Heart left ventricle (tissue), 16 donors: Measurements from ENCODE around the gene CXADR. TPM values are rescaled to one million over a fixed set of nuclear protein-coding genes. Genes with fewer than 3 reads are reported as not detected.
"Not testable (repeated sequence)": the region's sequence is repeated elsewhere in the genome, so short reads cannot be mapped to it uniquely, and the experiment has no call there.

Source experiments
- ATAC-seq, 4 donors: fragments of 200-7000 bp; cut with Tn5 transposase; one replicate each; pipeline ENCODE4 v1.9.1; 2020 to 2022; ENCODE audit warnings: moderate library complexity in 4 of 4, mild to moderate bottlenecking in 3 of 4, moderate number of reproducible peaks in 1 of 4
- DNase-seq, 5 donors: peaks; one replicate each; pipeline ENCODE4 v3.0.0-alpha.2; 2020
- H3K27ac ChIP-seq, 12 donors: fragments of 200-600 bp; sonication (generic) in 4 of 12; one replicate each; pipeline versions ENCODE4 v1.5.0 to v1.8.0; 2016 to 2022; ENCODE audit warnings: mild to moderate bottlenecking in 2 of 12
- H3K27me3 ChIP-seq, 9 donors: fragments of 200-600 bp; sonication (generic) in 2 of 9; one replicate each; pipeline versions ENCODE4 v1.5.1 to v1.8.0; 2016 to 2022; ENCODE audit warnings: mild to moderate bottlenecking in 3 of 9
- H3K36me3 ChIP-seq, 9 donors: fragments of 200-600 bp; sonication (generic) in 2 of 9; one replicate each; pipeline versions ENCODE4 v1.5.0 to v1.8.0; 2018 to 2022; ENCODE audit warnings: mild to moderate bottlenecking in 2 of 9
- H3K4me1 ChIP-seq, 12 donors: fragments of 200-600 bp; sonication (generic) in 4 of 12; one replicate each; pipeline versions ENCODE4 v1.5.0 to v1.8.0; 2016 to 2022; ENCODE audit warnings: mild to moderate bottlenecking in 3 of 12
- H3K4me3 ChIP-seq, 12 donors: fragments of 200-600 bp; sonication (generic) in 4 of 12; one replicate each; pipeline versions ENCODE4 v1.5.0 to v1.8.0; 2017 to 2022; ENCODE audit warnings: mild to moderate bottlenecking in 9 of 12, moderate library complexity in 4 of 12
- H3K9me3 ChIP-seq, 12 donors: fragments of 200-600 bp; sonication (generic) in 4 of 12; one replicate each; pipeline versions ENCODE4 v1.5.0 to v1.8.0; 2016 to 2022; ENCODE audit warnings: mild to moderate bottlenecking in 1 of 12
- CTCF ChIP-seq, 12 donors: fragments of 200-600 bp; sonication (generic) in 4 of 12; IDR thresholded peaks; one replicate each; pipeline versions ENCODE4 v1.5.0 to v1.8.0; 2018 to 2022; ENCODE audit warnings: antibody characterized with exemption in 12 of 12, mild to moderate bottlenecking in 5 of 12
- POLR2A ChIP-seq, 2 donors: fragments of 450-650 bp; IDR thresholded peaks; one replicate each; pipeline ENCODE4 v1.6.1; 2017; ENCODE audit warnings: antibody characterized with exemption in 2 of 2, mild to moderate bottlenecking in 2 of 2, moderate library complexity in 2 of 2
- WGBS, 4 donors: extraction: QIAGEN DNeasy Blood & Tissue Kit in 2 of 4; methylation state at CpG; one replicate each; pipeline versions ENCODE4 v1.1.5 to v1.1.7; 2013 to 2018; 5-methylcytosine and 5-hydroxymethylcytosine counted together
- intact Hi-C, 10 donors: fragments of 100-400 bp; cut with DNase I; formaldehyde crosslinking; loops; one replicate each; pipeline versions ENCODE4 v1.11.1 to v1.14.2; 2022
- polyA plus RNA-seq, 2 donors: library from polyadenylated mRNA; stranded (reverse); fragments of 200-250 nt; gene quantifications; one replicate each; pipeline ENCODE4 v1.2.3, GENCODE V29; 2013
- total RNA-seq, 9 donors: library from RNA; depleted of rRNA in 2 of 9; stranded (reverse); fragments of >200 nt in 2 of 9; fragmentation: NEBNext Ultra II Directional in 3 of 9; extraction: Animal tissue kit (Norgen Biotek cat#: 25700) in 3 of 9; gene quantifications; one replicate each; pipeline versions ENCODE4 v1.1.0 to v1.2.4, GENCODE V29; 2016 to 2023
- donor health status: ischemic (EF 13 %, LVEDD 7.1; RV severe dilation, severe dysfunction).
- donor health status: healthy with polysubstance abuse.
- donor health status: DM: no; HTN: yes; CAD: no.
- donor health status: DM: no; HTN: no; CAD: no.
- donor health status: ischemic (EF 25% LVEDD 6.9; RV normal size, moderate dysfunction).
- donor health status: ischemic (EF 25% LVEDD 5.7; RV mildly dilated, moderate dysfunction).
- donor health status: healthy.
- donor health status: DM: yes; HTN: yes; CAD: no.
- donor health status: ischemic (EF 35%, LVEDD 5.7; RV mildly dilated, moderate dysfunction).
- donor health status: nonischemic (EF 11% LVEDD 7.7; RV severe dilation, severe dysfunction).
- donor health status: DM: yes; HTN: yes; CAD: no.
- donor health status: PGD.
- donor health status: ischemic (EF 29% LVEDD 5.4; RV normal size, mild dysfunction).
- donor health status: nonischemic (EF 23%, LVEDD 6.1; RV moderate dilation, normal function).

The CXADR gene
- total and polyA plus RNA-seq, 11 donors: 7.5 to 45.1 (median 29.3) TPM

GRCh38 chr21:17519965-17520609 is 7.2 kb downstream of the CXADR start:
- WGBS, 4 donors: 74 to 79% (median 78%) methylated on average over 8 of the region's 8 CpGs
- no peak for DNase-seq
- H3K4me1 ChIP-seq: peaks cover 0 to 25% (median 3%) of the 10 kb centered on the region in 12 donors

GRCh38 chr21:17523007-17523451 is 10.2 kb downstream of the CXADR start:
- no peak overlapping the region for H3K4me3 ChIP-seq
- peaks cover 0 to 30% (median 7%) of the 10 kb centered on the region in 12 donors for H3K4me1 ChIP-seq
- no peak for TF ChIP-seq CTCF (IDR thresholded peaks at IDR 0.05)
- no peak for TF ChIP-seq POLR2A (IDR thresholded peaks at IDR 0.05)
- DNase-seq (no peak), ATAC-seq (no peak)
- H3K36me3 ChIP-seq: no peaks in the 10 kb centered on the region
- no peaks in the 10 kb centered on the region for H3K27me3 ChIP-seq
- intact Hi-C loops: no loop called here
- no peaks in the 10 kb centered on the region for H3K9me3 ChIP-seq
- no peak overlapping the region for H3K27ac ChIP-seq
- WGBS, 4 donors: 45 to 54% (median 50%) methylated on average over 2 of the region's 2 CpGs

More at GRCh38 chr21:17519965-17520609, 7.2 kb downstream of the CXADR start:
- Histone ChIP-seq H3K4me3 (no peak overlapping the region), H3K27ac (no peak overlapping the region), H3K27me3 (peaks cover 0 to 18% (median 0%) of the 10 kb centered on the region in 9 donors), H3K9me3 (no peaks in the 10 kb centered on the region), H3K36me3 (no peaks in the 10 kb centered on the region)
- TF ChIP-seq CTCF (IDR thresholded peaks at IDR 0.05): no peak
- TF ChIP-seq POLR2A (IDR thresholded peaks at IDR 0.05): no peak
- ATAC-seq: no peak
- intact Hi-C loops: loop anchor here in 2 of 10 donors (10.0 kb wide), 2 partner anchors 55 to 135 kb away; no protein-coding TSS in a partner anchor

DNA sequence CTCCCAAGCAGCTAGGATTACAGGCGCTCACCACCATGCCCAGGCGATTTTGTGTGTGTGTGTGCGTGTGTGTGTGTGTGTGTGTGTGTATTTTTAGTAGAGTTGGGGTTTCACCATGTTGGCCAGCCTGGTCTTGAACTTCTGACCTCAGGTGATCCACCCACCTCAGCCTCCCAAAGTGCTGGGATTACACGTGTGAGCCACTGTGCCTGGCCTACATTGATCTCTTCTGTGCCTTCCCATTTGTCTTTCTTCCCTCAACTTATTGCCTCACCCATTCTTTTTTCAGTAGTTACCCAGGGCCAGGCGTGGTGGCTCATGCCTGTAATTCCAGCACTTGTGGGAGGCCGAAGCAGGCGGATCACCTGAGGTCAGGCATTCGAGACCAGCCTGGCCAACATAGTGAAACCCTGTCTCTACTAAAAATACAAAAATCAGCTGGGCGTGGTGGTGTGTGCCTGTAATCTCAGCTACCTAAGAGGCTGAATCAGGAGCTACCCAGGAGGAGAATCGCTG is 11.2 kb downstream of the CXADR start:
- H3K27me3 ChIP-seq, ATAC-seq, H3K9me3 ChIP-seq, intact Hi-C loops, DNase-seq, H3K27ac ChIP-seq, H3K36me3 ChIP-seq, H3K4me3 ChIP-seq: not testable (repeated sequence)
- H3K4me1 ChIP-seq: peaks cover 0 to 28% (median 3%) of the 10 kb centered on the region in 12 donors
- 80 to 85% (median 83%) methylated on average over 10 of the region's 10 CpGs for WGBS, 4 donors

DNA sequence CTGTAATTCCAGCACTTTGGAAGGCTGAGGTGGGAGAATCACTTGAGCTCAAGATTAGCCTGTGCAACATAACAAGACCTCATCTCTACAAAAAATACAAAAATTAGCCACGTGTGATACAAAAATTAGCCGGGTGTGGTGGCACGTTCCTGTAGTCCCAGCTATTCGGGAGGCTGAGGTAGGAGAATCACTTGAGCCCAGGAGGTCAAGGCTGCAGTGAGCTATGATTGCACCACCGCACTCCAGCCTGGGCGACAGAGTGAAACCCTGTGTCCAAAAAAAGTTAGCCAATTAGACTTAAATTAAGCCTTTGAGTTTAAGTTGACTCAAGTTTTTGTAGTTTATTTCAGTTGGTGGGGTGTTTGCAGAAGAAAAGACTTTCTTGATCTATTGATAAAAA is 11.8 kb downstream of the CXADR start:
- no peak for TF ChIP-seq POLR2A (IDR thresholded peaks at IDR 0.05)
- no peak for TF ChIP-seq CTCF (IDR thresholded peaks at IDR 0.05)
- peaks cover 0 to 22% (median under 1%) of the 10 kb centered on the region in 12 donors for H3K4me1 ChIP-seq

More for the DNA sequence above, 11.8 kb downstream of the CXADR start:
- DNase-seq (no peak), ATAC-seq (no peak)
- no peaks in the 10 kb centered on the region for H3K9me3 ChIP-seq
- H3K27me3 ChIP-seq: no peaks in the 10 kb centered on the region
- no peak overlapping the region for H3K27ac ChIP-seq
- intact Hi-C loops: no loop called here
- H3K4me3 ChIP-seq: no peak overlapping the region
- WGBS, 4 donors: 85 to 92% (median 91%) methylated on average over 6 of the region's 6 CpGs
- no peaks in the 10 kb centered on the region for H3K36me3 ChIP-seq
